CD8-positive, alpha-beta memory T cell (primary cell): ENCODE measurements around the gene CDYL. TPM values are rescaled to one million over a fixed set of nuclear protein-coding genes. Genes with fewer than 3 reads are reported as not detected.
"Not testable (repeated sequence)": the region's sequence is repeated elsewhere in the genome, so short reads cannot be mapped to it uniquely, and the experiment has no call there.

ENCODE experiments used
- CTCF ChIA-PET: fragments of 350-600 bp; sonication (Branson Sonifier 250); formaldehyde crosslinking; loops from one replicate; lab custom pipeline; 2021; ENCODE audit warnings: antibody characterized with exemption; lab: Charles Lee
- POLR2A ChIA-PET: fragments of 350-600 bp; sonication (Branson Sonifier 250); formaldehyde crosslinking; loops from one replicate; lab custom pipeline; 2021; ENCODE audit warnings: antibody characterized with exemption; lab: Charles Lee
- DNase-seq, 5 donors: peaks; one replicate each; pipeline versions ENCODE4 v3.0.0 to v3.0.0-alpha.2; 2020 to 2022; ENCODE audit warnings: mixed read lengths in 1 of 5
- H3K27ac ChIP-seq: one replicate; pipeline ENCODE4 v1.7.0; 2013; ENCODE audit warnings: low read depth, mild to moderate bottlenecking, low read length, moderate library complexity
- H3K27me3 ChIP-seq: 2 replicates; pipeline ENCODE4 v1.7.0; 2013; ENCODE audit warnings: low read length, mild to moderate bottlenecking; ENCODE audit not compliant: insufficient read depth, poor library complexity, severe bottlenecking
- H3K36me3 ChIP-seq: 2 replicates; pipeline ENCODE4 v1.7.0; 2013; ENCODE audit warnings: mild to moderate bottlenecking, low read length, moderate library complexity; ENCODE audit not compliant: insufficient read depth
- H3K4me1 ChIP-seq: 2 replicates; pipeline ENCODE4 v1.7.0; 2013; ENCODE audit warnings: mild to moderate bottlenecking, low read length, moderate library complexity; ENCODE audit not compliant: insufficient read depth
- H3K4me3 ChIP-seq: 2 replicates; pipeline ENCODE4 v1.7.0; 2013; ENCODE audit warnings: mild to moderate bottlenecking, low read length
- H3K9me3 ChIP-seq: 2 replicates; pipeline ENCODE4 v1.7.0; 2013; ENCODE audit warnings: mild to moderate bottlenecking, low read length
- H3K27ac Mint-ChIP-seq, 8 donors: one replicate each; pipeline ENCODE4 v1.8.0; 2020 to 2021; ENCODE audit warnings: mixed read lengths in 8 of 8, mild to moderate bottlenecking in 6 of 8, inconsistent platforms in 3 of 8, moderate library complexity in 3 of 8
- H3K27me3 Mint-ChIP-seq, 2 donors: one replicate each; pipeline ENCODE4 v1.8.0; 2020 to 2021; ENCODE audit warnings: mixed read lengths in 2 of 2, mild to moderate bottlenecking in 1 of 2, moderate library complexity in 1 of 2
- H3K36me3 Mint-ChIP-seq, 3 donors: one replicate each; pipeline ENCODE4 v1.8.0; 2020 to 2021; ENCODE audit warnings: mixed read lengths in 3 of 3, inconsistent platforms in 1 of 3, mild to moderate bottlenecking in 1 of 3
- H3K4me1 Mint-ChIP-seq, 3 donors: one replicate each; pipeline ENCODE4 v1.8.0; 2020 to 2021; ENCODE audit warnings: mixed read lengths in 3 of 3, inconsistent platforms in 1 of 3, mild to moderate bottlenecking in 1 of 3
- H3K4me3 Mint-ChIP-seq, 7 donors: one replicate each; pipeline ENCODE4 v1.8.0; 2020 to 2021; ENCODE audit warnings: mixed read lengths in 7 of 7, mild to moderate bottlenecking in 6 of 7, moderate library complexity in 4 of 7, inconsistent platforms in 2 of 7
- H3K9me3 Mint-ChIP-seq, 5 donors: one replicate each; pipeline ENCODE4 v1.8.0; 2020 to 2022; ENCODE audit warnings: mixed read lengths in 5 of 5, mild to moderate bottlenecking in 3 of 5, moderate library complexity in 2 of 5, inconsistent platforms in 1 of 5
- polyA plus RNA-seq: library from polyadenylated mRNA; unstranded; fragments of 300-500 nt; fragmentation: Illumina TruSeq; gene quantifications from one replicate; pipeline ENCODE4 v1.2.3, GENCODE V29; 2021
- total RNA-seq, 2 experiments: library from RNA; stranded (reverse); gene quantifications; one replicate each; pipeline ENCODE4 v1.2.3, GENCODE V29; 2021

The CDYL gene
- total and polyA plus RNA-seq, 3 experiments from 2014 or later: 7.5 to 32.2 (median 31.7) TPM

DNA sequence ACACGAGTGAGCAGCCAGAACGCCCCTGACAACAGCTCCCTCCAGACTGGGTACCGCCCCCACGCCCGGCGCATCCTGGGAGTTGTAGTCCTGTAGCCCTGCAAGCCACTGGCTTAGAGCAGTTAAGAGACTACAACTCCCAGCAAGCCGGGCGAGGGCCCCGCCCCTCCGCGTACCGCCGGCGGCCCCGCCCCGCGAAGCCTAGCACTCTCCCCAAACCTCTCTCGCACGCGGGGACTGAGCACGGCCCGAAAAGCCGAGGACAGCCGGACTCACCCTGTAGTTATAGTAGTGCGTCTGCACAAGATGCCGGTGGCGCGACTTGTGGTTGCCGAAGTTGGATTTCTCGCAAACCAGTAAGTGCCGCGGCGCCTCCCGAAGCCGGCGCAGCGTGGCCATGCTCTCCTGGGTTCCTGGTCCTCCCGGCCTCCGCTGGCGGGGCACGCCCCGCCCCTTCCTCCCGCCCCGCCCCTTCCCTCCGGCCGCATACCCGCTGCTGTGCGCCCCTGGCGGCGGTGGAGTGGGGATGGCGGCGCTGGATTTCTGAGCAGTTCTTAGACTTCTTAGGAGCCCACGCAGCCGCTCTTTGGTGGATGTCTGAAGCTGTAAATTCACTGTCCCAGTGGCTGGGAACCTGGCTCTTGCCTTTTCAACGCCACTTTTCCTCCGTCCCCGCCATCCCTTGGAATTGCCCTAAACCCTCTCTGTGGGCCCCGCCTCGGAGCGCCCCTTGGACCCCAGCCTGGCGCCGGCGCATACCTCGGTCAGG lies 227.6 kb downstream of the CDYL start, which contains the start of gene RPP40:
Gene RPP40 (minus strand): TSS at position 434 of the 769 bp plus-strand sequence. CDS start 35 bp downstream, at position 399.
- CTCF ChIA-PET: interaction anchor here (0.8 to 1.6 kb wide), 4 partner anchors 11 to 227 kb away, joined by 3 to 5 read pairs (median 4); partner anchors contain the start of gene CDYL
- H3K9me3 ChIP-seq: no peaks in the 10 kb centered on the region
- Mint-ChIP-seq H3K9me3 (no peaks in the 10 kb centered on the region), H3K36me3 (peaks cover 0 to 30% (median 5%) of the 10 kb centered on the region in 3 donors), H3K4me1 (peaks cover 8 to 19% (median 12%) of the 10 kb centered on the region in 3 donors), H3K4me3 (peak within 1 kb of the TSS; percentile 92 to 97 (median 94)), H3K27ac (peak within 1 kb of the TSS; percentile 92 to 99 (median 98)), H3K27me3 (peaks cover 0 to 3% of the 10 kb centered on the region in 2 donors)
- H3K4me1 ChIP-seq: peaks cover 9% of the 10 kb centered on the region
- H3K36me3 ChIP-seq: no peaks in the 10 kb centered on the region
- peak; percentile 96 to 99 (median 98) for DNase-seq
- H3K27ac ChIP-seq: peak within 1 kb of the TSS; percentile 82
- POLR2A ChIA-PET: interaction anchor here (1.3 kb wide), 1 partner anchor 227 kb away, joined by 3 read pairs; no protein-coding TSS in a partner anchor
- H3K4me3 ChIP-seq: peak within 1 kb of the TSS; percentile 88
- H3K27me3 ChIP-seq: no peaks in the 10 kb centered on the region

DNA sequence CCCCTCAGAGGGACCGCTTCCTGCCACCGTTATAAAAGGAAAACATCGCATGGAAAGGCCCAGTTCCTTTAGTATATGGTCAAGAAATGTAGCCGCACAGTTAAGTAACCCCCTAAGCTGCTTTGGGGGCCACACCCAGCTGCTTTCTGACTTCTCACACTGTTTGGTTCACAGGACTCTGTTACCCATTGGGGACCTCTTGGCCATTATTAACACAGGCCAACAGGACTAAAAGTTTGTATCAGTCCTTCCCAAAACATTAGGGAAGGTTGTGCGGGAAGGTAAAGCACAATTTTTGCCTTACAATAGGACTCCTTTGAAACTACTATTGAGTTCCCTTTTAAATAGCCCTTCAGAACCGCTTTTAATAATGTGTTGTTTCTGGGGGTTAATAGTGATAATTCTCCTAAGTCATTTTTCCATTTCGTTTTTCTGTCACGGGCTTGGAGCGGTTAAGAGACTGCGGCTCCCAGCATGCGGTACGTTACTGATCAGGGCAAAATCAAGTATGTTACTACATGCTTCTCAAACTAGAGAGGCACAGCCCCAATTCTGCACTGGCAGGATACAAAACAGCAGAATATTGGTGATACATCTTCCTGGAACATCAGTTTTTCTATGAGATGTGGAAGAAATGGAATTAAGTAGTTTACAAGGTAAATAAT lies 228.3 kb downstream of the CDYL start:
- Mint-ChIP-seq H3K36me3 (peaks cover 0 to 25% (median 4%) of the 10 kb centered on the region in 3 donors), H3K27me3 (peaks cover 0 to 4% of the 10 kb centered on the region in 2 donors), H3K9me3 (no peaks in the 10 kb centered on the region), H3K4me1 (peaks cover 8 to 19% (median 12%) of the 10 kb centered on the region in 3 donors), H3K27ac (peak overlapping the region; percentile 92 to 99 (median 98)), H3K4me3 (peak overlapping the region; percentile 92 to 97 (median 94))
- no peaks in the 10 kb centered on the region for H3K36me3 ChIP-seq
- peaks cover 9% of the 10 kb centered on the region for H3K4me1 ChIP-seq
- H3K27me3 ChIP-seq: no peaks in the 10 kb centered on the region
- POLR2A ChIA-PET: interaction anchor here (1.3 kb wide), 1 partner anchor 227 kb away, joined by 3 read pairs; no protein-coding TSS in a partner anchor
- no peaks in the 10 kb centered on the region for H3K9me3 ChIP-seq
- H3K4me3 ChIP-seq: peak overlapping the region; percentile 88
- no peak for DNase-seq
- CTCF ChIA-PET: interaction anchor here (1.3 to 1.6 kb wide), 2 partner anchors 10 to 17 kb away, joined by 4 to 5 read pairs; no protein-coding TSS in a partner anchor
- peak overlapping the region; percentile 82 for H3K27ac ChIP-seq

DNA sequence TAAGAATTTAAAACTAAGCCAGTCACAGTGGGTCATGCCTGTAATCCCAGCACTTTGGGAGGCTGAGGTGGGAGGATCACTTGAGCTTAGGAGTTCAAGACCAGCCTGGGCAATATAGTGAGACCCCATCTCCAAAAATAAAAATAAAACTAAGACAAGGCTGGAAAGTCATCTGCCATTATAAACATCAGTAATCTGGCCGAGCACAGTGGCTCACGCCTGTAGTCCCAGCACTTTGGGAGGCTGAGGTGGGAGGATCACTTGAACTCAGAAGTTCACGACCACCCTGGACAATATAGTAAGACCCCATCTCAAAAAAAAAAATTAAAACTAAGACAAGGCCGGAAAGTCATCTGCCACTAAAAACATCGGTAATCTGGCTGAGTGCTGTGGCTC lies 228.8 kb downstream of the CDYL start:
- peaks cover 0 to 21% (median 0%) of the 10 kb centered on the region in 3 donors for H3K36me3 Mint-ChIP-seq
- H3K27me3 ChIP-seq, H3K4me3 ChIP-seq, H3K36me3 ChIP-seq, DNase-seq, H3K4me1 ChIP-seq, H3K27me3 Mint-ChIP-seq, H3K27ac ChIP-seq, H3K9me3 ChIP-seq, CTCF ChIA-PET, H3K9me3 Mint-ChIP-seq, POLR2A ChIA-PET: not testable (repeated sequence)
- peak overlapping the region in 2 of 7 donors; percentile 6 to 20 for H3K4me3 Mint-ChIP-seq
- peaks cover 8 to 19% (median 12%) of the 10 kb centered on the region in 3 donors for H3K4me1 Mint-ChIP-seq
- H3K27ac Mint-ChIP-seq: peak overlapping the region in 5 of 8 donors; percentile 54 to 98 (median 95)

Other genes with a start within 250 kb of the CDYL start
- gene RPP40, start 227.6 kb downstream of the CDYL start, total RNA-seq: 10 to 100 TPM; 20.6 to 23.2 TPM
- gene RPP40, start 227.6 kb downstream of the CDYL start, polyA plus RNA-seq: 11.0 TPM